LNCaP clone FGC (cell line): ENCODE measurements around the gene HES7.
A peak's percentile ranks its signal among the peaks of the same experiment; 100 is the strongest.
"Not testable (repeated sequence)": the region's sequence is repeated elsewhere in the genome, so short reads cannot be mapped to it uniquely, and the experiment has no call there.

ENCODE experiments used
- DNase-seq: peaks from one replicate; pipeline ENCODE4 v3.0.0-alpha.2; 2011; ENCODE audit warnings: low read depth
- H3K4me3 ChIP-seq: 2 replicates; pipeline ENCODE4 v1.5.1; 2011; ENCODE audit warnings: mild to moderate bottlenecking, low read depth, low read length, control low read depth
- TF ChIP-seq, protein P1 (sequence below): IDR thresholded peaks from 2 replicates; pipeline ENCODE4 v1.5.1; 2012; ENCODE audit warnings: mild to moderate bottlenecking; ENCODE audit not compliant: control insufficient read depth, insufficient read depth; ENCODE audit errors: extremely low read depth

The HES7 gene

DNA sequence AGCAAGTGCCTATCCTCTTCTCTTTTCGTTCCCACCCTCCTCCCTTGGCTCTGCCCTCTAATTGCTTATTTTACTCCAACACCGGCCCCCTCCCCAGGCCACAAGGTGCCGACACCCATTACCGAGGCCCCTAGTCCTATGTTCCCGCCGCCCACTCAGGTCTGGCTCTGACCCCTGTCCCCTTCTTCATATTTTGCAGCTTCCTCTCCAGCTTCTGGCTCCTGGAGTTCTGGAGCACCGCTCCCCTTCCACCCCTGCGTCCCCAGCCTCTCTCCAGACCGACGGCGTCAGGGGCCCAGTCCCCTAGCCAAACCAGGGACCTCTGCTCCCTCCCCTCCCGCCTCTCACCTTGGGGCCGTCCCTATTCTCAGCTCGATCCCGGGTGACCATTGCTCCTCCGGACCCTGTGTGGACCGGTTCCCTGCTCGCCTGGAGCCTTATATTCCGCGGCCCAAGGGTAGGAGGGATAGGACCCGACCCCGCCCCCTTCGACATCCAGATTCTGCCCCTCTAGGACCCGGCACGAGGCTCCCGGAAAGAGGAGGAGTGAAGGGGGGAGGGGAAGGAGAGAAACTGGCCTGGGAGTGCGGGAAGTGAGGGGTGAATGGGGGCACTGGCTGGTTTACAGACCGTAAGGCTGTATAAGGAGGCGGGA, at the start of gene HES7:
HES7 (minus strand) TSS at position 412 of the 655 bp plus-strand sequence; CDS start at position 390, 22 bp downstream.
- peak within 1 kb of the TSS; percentile 58 for H3K4me3 ChIP-seq
- DNase-seq, result no peak
- TF ChIP-seq, protein P1, sequence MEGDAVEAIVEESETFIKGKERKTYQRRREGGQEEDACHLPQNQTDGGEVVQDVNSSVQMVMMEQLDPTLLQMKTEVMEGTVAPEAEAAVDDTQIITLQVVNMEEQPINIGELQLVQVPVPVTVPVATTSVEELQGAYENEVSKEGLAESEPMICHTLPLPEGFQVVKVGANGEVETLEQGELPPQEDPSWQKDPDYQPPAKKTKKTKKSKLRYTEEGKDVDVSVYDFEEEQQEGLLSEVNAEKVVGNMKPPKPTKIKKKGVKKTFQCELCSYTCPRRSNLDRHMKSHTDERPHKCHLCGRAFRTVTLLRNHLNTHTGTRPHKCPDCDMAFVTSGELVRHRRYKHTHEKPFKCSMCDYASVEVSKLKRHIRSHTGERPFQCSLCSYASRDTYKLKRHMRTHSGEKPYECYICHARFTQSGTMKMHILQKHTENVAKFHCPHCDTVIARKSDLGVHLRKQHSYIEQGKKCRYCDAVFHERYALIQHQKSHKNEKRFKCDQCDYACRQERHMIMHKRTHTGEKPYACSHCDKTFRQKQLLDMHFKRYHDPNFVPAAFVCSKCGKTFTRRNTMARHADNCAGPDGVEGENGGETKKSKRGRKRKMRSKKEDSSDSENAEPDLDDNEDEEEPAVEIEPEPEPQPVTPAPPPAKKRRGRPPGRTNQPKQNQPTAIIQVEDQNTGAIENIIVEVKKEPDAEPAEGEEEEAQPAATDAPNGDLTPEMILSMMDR, result no peak

DNA sequence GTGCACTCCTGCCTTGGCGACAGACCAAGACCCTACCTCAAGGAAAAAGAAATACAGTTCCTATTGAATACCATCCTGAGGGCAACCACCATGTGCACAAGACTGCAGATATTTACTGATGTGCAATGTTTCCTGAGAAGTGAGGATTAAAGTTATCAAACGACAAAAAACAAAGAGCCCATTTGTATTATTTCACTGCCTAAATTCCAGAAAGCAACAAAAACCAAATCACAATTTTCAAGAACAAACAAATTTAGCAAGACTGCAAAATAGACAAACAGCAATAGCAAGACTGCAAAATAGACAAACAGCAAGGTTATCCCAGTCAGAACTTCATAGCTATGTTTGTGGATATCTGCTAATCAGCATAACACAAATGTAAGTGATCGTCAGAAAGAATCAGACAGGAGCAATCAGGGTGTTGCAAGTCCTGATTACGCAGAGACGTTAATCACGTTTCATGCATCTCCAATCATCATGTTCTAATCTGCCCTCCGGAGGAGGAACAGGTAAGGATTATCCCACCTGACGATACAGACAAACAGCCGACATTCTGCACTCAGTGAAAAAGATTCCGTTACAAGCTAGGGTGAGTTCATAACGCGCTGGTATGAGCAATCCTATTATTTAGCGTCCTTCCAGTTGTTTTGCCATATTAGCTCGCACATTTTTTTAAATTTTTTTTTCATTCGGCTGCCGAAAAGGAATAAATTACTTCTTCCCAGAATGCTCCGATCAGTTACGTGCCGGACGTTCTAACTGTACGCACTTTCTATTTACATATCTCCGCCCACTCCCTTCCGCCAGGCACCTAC, 49.4 kb upstream of the HES7 start:
- peak; percentile 98 for DNase-seq
- H3K4me3 ChIP-seq, result peak overlapping the region; percentile 54
- TF ChIP-seq, protein P1, result no peak

DNA sequence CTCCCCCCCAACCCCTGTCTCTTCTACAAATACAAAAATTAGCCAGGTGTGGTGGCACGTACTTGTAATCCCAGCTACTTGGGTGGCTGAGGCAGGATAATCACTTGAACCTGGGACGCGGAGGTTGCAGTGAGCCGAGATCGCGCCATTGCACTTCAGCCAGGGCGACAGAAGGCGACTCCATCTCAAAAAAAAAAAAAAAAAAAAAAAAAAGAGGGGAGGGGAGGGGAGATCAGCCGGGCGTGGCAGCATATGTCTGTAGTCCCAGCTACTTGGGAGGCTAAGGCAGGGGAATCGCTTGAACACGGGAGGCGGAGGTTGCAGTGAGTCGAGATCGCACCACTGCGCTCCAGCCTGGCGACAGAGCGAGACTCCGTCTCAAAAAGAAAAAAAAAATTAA, 46.3 kb upstream of the HES7 start:
- DNase-seq, result not testable (repeated sequence)

GRCh38 chr17:8167526-8167925, 43.6 kb upstream of the HES7 start:
- DNase-seq, result no peak
- no peak overlapping the region for H3K4me3 ChIP-seq
- TF ChIP-seq, protein P1, result no peak

More for the DNA sequence above, 46.3 kb upstream of the HES7 start:
- not testable (repeated sequence) for H3K4me3 ChIP-seq

DNA sequence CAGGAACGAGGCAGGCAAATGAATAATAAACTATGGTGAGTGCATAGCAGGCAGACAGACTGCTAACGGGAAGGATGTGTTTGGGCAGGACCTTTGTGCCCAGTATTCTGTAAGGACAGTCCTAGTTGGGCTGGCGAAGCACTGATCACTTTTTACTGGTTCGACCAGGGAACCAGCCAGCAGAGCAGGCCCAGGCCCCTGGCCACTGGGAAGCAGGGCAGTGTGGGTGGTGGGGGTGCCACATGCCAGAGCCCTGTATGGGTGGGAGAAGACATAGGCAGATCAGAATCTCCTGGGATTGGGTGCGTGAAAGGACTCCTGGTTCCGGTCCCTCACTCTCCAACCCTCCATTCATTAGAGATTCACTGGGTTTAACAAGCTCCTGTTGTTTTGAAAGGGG, 42.8 kb upstream of the HES7 start:
- TF ChIP-seq, protein P1, result no peak
- no peak overlapping the region for H3K4me3 ChIP-seq
- DNase-seq, result no peak

GRCh38 chr17:8164815-8165131, 40.9 kb upstream of the HES7 start:
- TF ChIP-seq, protein P1, result no peak
- H3K4me3 ChIP-seq, result no peak overlapping the region
- no peak for DNase-seq

- DNase-seq, result no peak
- TF ChIP-seq, protein P1, result no peak
- H3K4me3 ChIP-seq, result no peak overlapping the region
These were observed 40.3 kb upstream of the HES7 start for GRCh38 chr17:8163978-8164814.
